ENCODE results near the gene YOD1. TPM values are rescaled to one million over a fixed set of nuclear protein-coding genes. Genes with fewer than 3 reads are reported as not detected.

The YOD1 gene
- total and polyA plus RNA-seq, 2 of the 4 experiments (the other 2 are of a cell fraction), result 1.8 to 5.4 TPM

DNA sequence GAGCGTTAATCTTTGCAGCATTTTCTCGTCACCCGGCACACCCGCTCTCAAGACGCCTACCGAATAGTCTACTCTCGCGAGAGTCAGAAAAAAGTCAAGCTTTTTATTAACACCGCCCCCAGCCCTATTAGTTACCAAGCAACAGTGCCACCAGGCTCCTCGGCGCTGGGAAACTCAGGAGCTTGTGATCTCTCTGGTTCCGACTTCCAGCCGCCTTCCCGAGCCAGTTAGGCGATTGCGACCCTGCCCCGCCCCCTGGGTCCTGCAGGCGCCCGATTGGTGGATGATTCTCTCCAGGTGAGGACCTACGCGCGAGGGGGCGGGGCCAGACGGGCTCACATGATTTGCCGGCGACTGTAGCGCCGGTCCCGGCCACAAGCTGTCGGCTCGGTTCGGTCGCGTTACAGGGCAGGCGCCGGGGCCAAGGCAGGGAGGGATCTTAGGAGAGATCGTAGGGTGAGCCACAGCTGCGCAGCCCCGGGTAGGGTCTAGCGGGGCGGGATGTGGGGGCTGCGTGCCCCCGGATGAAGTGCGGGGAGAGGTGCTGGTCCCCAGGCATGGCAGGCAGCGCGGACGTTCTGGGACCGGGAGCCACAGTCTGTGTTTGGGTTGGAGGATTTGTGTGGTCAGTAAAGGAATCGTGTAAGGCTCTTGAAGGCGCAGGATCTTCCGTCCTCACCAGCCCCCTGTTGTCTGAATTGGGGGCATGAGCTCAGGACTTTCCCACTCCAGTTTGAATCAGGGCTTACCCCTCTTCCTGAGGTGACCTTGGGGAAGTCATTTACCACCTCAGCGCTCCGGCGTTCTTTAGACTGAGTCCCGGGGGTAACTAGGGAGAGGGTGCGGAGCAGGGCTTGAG is 2.1 kb upstream of the YOD1 start, which contains the start of gene PFKFB2:
Gene PFKFB2 (plus strand): TSS at position 365 of the 859 bp plus-strand sequence. CDS start 1,443 bp downstream, outside the sequence.
- peak within 1 kb of the TSS; percentile 68 for H3K4me2 ChIP-seq (ENCODE audit: low read depth, low read length)
- peaks cover 4% of the 10 kb centered on the region; the same call in 1 of the 2 replicates for H3K4me1 ChIP-seq (ENCODE audit: control insufficient read depth, insufficient read depth, low read length)
- CTCF ChIA-PET, result interaction anchor here (0.6 to 1.4 kb wide), 5 partner anchors 9 to 314 kb away, joined by 3 to 6 read pairs (median 4); no protein-coding TSS in a partner anchor
- H3K36me3 ChIP-seq (ENCODE audit: control insufficient read depth, insufficient read depth, low read length), result peaks cover 7% of the 10 kb centered on the region
- no CpG with 5 or more reads among the region's 56 CpGs for WGBS, 2 experiments (ENCODE audit: extremely low coverage in 2 of 2, insufficient read length in 1 of 2)
- in situ Hi-C loops (cut with MboI; ENCODE audit: low sequenced_read_pairs) (no loop called here), dilution Hi-C loops (cut with HindIII; ENCODE audit: low sequenced_read_pairs, unreplicated experiment) (no loop called here), intact Hi-C loops (cut with micrococcal nuclease) (no loop called here)
- H3K9ac ChIP-seq (ENCODE audit: low read depth, low read length), result peak within 1 kb of the TSS; percentile 37
- peaks cover 7% of the 10 kb centered on the region for H3K9me1 ChIP-seq (ENCODE audit: insufficient read depth, low read length)
- peaks cover 9 to 26% of the 10 kb centered on the region in 2 experiments for H3K79me1 ChIP-seq (ENCODE audit: low read depth in 1 of 2, low read length in 2 of 2)
- no peak within 1 kb of the TSS for H2AK5ac ChIP-seq (ENCODE audit: low read depth, low read length)
- peak within 1 kb of the TSS; percentile 26; the same call in 1 of the 2 replicates for H4K91ac ChIP-seq (ENCODE audit: insufficient read depth, low read depth, low read length)
- H4K8ac ChIP-seq (ENCODE audit: low read depth in 2 of 2, low read length in 2 of 2), result peak within 1 kb of the TSS; percentile 7 to 84; a peak in 3 of 4 replicates
- DNase-seq (peak; percentile 87), ATAC-seq (ENCODE audit: low read depth) (peak; percentile 76)
- no peak within 1 kb of the TSS for H2BK5ac ChIP-seq (ENCODE audit: low read depth, low read length, poor library complexity, severe bottlenecking)
- peak within 1 kb of the TSS; percentile 37 for H3K4me3 ChIP-seq (ENCODE audit: insufficient read depth, low read depth, low read length)
- peaks cover 10% of the 10 kb centered on the region; the same call in 1 of the 2 replicates for H4K20me1 ChIP-seq (ENCODE audit: insufficient read depth, low read length)
- no peak within 1 kb of the TSS for H3K18ac ChIP-seq (ENCODE audit: low read depth, low read length)
- H3K27ac ChIP-seq (ENCODE audit: insufficient read depth, low read length), result no peak within 1 kb of the TSS; the same call in 1 of the 2 replicates
- H2BK15ac ChIP-seq (ENCODE audit: low read depth, low read length), result peak within 1 kb of the TSS; percentile 2; the same call in 1 of the 3 replicates
- H2AFZ ChIP-seq (replicated peaks; ENCODE audit: low read length, poor library complexity), result peak within 1 kb of the TSS; percentile 91
- peak within 1 kb of the TSS; percentile 82 for H3K14ac ChIP-seq (replicated peaks; ENCODE audit: low read depth, low read length)
- H4K5ac ChIP-seq (ENCODE audit: low read depth, low read length), result peak within 1 kb of the TSS; percentile 6
- POLR2A ChIA-PET (ENCODE audit: unreplicated experiment), result interaction anchor here (1.1 kb wide), 1 partner anchor 13 kb away, joined by 3 read pairs; no protein-coding TSS in a partner anchor
- no peak within 1 kb of the TSS for H3K56ac ChIP-seq (ENCODE audit: extremely low read depth, insufficient read depth, low read length)
- H3K23ac ChIP-seq (ENCODE audit: low read depth, low read length), result peak within 1 kb of the TSS; percentile 67
- peak within 1 kb of the TSS; percentile 35; the same call in 1 of the 2 replicates for H2BK120ac ChIP-seq (ENCODE audit: low read depth, low read length)
- peak within 1 kb of the TSS; percentile 61 for H2BK20ac ChIP-seq (ENCODE audit: low read depth, low read length)
- peaks cover 7% of the 10 kb centered on the region for H3K27me3 ChIP-seq (ENCODE audit: control insufficient read depth, insufficient read depth, low read length)
- H3K9me3 ChIP-seq (ENCODE audit: control insufficient read depth, insufficient read depth, low read length), result no peaks in the 10 kb centered on the region
- H2AK9ac ChIP-seq (replicated peaks; ENCODE audit: low read depth, low read length, poor library complexity), result peak within 1 kb of the TSS; percentile 58
- peak within 1 kb of the TSS; percentile 54 for H3K4ac ChIP-seq (ENCODE audit: low read depth, low read length)
- no TSS peak for BruUV-seq (replicated peaks)
- TF ChIP-seq MAZ (IDR thresholded peaks at IDR 0.05; ENCODE audit: borderline replicate concordance, low read depth, low read length) (no peak; the same call in 1 of the 2 replicates), RFX5 (IDR thresholded peaks at IDR 0.05; ENCODE audit: low read depth, low read length) (no peak), MAFK (IDR thresholded peaks at IDR 0.05; ENCODE audit: low read depth, low read length) (no peak), POLR2A (IDR thresholded peaks at IDR 0.05; ENCODE audit: low read depth, low read length) (peak; percentile 43; the same call in 1 of the 2 replicates), NFE2L2 (IDR thresholded peaks at IDR 0.05; ENCODE audit: low read depth, low read length) (no peak), SMC3 (IDR thresholded peaks at IDR 0.05; ENCODE audit: low read depth, low read length) (no peak), RCOR1 (IDR thresholded peaks at IDR 0.05; ENCODE audit: insufficient replicate concordance, low read length) (no peak), BHLHE40 (IDR thresholded peaks at IDR 0.05; ENCODE audit: low read depth, low read length) (peak; percentile 48; the same call in 1 of the 2 replicates), CHD1 (IDR thresholded peaks at IDR 0.05; ENCODE audit: low read depth, low read length) (no peak), CEBPB (IDR thresholded peaks at IDR 0.05; ENCODE audit: low read depth, low read length) (no peak)
- TF ChIP-seq, protein P1, sequence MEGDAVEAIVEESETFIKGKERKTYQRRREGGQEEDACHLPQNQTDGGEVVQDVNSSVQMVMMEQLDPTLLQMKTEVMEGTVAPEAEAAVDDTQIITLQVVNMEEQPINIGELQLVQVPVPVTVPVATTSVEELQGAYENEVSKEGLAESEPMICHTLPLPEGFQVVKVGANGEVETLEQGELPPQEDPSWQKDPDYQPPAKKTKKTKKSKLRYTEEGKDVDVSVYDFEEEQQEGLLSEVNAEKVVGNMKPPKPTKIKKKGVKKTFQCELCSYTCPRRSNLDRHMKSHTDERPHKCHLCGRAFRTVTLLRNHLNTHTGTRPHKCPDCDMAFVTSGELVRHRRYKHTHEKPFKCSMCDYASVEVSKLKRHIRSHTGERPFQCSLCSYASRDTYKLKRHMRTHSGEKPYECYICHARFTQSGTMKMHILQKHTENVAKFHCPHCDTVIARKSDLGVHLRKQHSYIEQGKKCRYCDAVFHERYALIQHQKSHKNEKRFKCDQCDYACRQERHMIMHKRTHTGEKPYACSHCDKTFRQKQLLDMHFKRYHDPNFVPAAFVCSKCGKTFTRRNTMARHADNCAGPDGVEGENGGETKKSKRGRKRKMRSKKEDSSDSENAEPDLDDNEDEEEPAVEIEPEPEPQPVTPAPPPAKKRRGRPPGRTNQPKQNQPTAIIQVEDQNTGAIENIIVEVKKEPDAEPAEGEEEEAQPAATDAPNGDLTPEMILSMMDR (conservative IDR thresholded peaks at IDR 0.05; ENCODE audit: low read depth, low read length), result 0 out of 2 replicates have a peak, but pooled peaks have one; percentile 7
- TF ChIP-seq, protein P2, sequence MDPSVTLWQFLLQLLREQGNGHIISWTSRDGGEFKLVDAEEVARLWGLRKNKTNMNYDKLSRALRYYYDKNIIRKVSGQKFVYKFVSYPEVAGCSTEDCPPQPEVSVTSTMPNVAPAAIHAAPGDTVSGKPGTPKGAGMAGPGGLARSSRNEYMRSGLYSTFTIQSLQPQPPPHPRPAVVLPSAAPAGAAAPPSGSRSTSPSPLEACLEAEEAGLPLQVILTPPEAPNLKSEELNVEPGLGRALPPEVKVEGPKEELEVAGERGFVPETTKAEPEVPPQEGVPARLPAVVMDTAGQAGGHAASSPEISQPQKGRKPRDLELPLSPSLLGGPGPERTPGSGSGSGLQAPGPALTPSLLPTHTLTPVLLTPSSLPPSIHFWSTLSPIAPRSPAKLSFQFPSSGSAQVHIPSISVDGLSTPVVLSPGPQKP (IDR thresholded peaks at IDR 0.05; ENCODE audit: borderline replicate concordance, low read depth, low read length), result no peak
- TF ChIP-seq, protein P3, sequence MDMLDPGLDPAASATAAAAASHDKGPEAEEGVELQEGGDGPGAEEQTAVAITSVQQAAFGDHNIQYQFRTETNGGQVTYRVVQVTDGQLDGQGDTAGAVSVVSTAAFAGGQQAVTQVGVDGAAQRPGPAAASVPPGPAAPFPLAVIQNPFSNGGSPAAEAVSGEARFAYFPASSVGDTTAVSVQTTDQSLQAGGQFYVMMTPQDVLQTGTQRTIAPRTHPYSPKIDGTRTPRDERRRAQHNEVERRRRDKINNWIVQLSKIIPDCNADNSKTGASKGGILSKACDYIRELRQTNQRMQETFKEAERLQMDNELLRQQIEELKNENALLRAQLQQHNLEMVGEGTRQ (IDR thresholded peaks at IDR 0.05; ENCODE audit: low read depth, low read length), result 0 out of 2 replicates have a peak, but pooled peaks have one; percentile 46

Measured in IMR-90 (cell line).